ENCODE results near the gene BTF3L4. TPM values are rescaled to one million over a fixed set of nuclear protein-coding genes. Genes with fewer than 3 reads are reported as not detected.
A peak's percentile ranks its signal among the peaks of the same experiment; 100 is the strongest.

Gene BTF3L4
- total RNA-seq, 1 experiment from 2014 or later = 106 TPM

- H4K5ac ChIP-seq (ENCODE audit: insufficient read length, low read depth, low read length) = no peak overlapping the region
- H4K20me1 ChIP-seq (ENCODE audit: control insufficient read depth, insufficient read depth, insufficient read length) = no peaks in the 10 kb centered on the region
- no peak overlapping the region for H2BK120ac ChIP-seq (ENCODE audit: low read depth, low read length, poor library complexity, severe bottlenecking)
- peaks cover 7 to 8% of the 10 kb centered on the region in 2 experiments for H3K4me1 Mint-ChIP-seq
- no peaks in the 10 kb centered on the region for H3K9me3 ChIP-seq (ENCODE audit: control insufficient read depth, low read depth, low read length)
- peaks cover 2% of the 10 kb centered on the region; the same call in 1 of the 2 replicates for H3K79me2 ChIP-seq (ENCODE audit: insufficient read depth, low read length)
- no peak overlapping the region for H3K4me2 ChIP-seq (ENCODE audit: insufficient read depth, insufficient read length, low read length)
- H3K27ac Mint-ChIP-seq = 0 out of 7 replicates have a peak overlapping the region, but pooled peaks of 1 of the 3 experiments have one; percentile 25
- H3K18ac ChIP-seq (ENCODE audit: insufficient read length, low read depth, low read length) = no peak overlapping the region
- no peaks in the 10 kb centered on the region for H3K27me3 ChIP-seq (ENCODE audit: insufficient read depth, low read length)
- H3K14ac ChIP-seq (ENCODE audit: insufficient read depth, low read length) = no peak overlapping the region
- H2BK5ac ChIP-seq (ENCODE audit: insufficient read length, low read length) = no peak overlapping the region
- H3K27me3 Mint-ChIP-seq (ENCODE audit: low read depth) = no peaks in the 10 kb centered on the region
- no peaks in the 10 kb centered on the region for H3K79me1 ChIP-seq (ENCODE audit: insufficient read depth, low read depth, low read length, poor library complexity, severe bottlenecking)
- H2AK5ac ChIP-seq (ENCODE audit: insufficient read length, low read length) = no peak overlapping the region
- H3K27ac ChIP-seq (ENCODE audit: insufficient read length, low read depth, low read length) = no peak overlapping the region
- peaks cover 36 to 83% (median 81%) of the 10 kb centered on the region in 3 experiments; a peak in 6 of 7 replicates for H3K36me3 Mint-ChIP-seq (ENCODE audit: insufficient read depth in 1 of 3, low read depth in 3 of 3)
- no peak overlapping the region for H2BK15ac ChIP-seq (ENCODE audit: low read depth, low read length)
- no peak overlapping the region for H3K9ac ChIP-seq (ENCODE audit: extremely low read depth, insufficient read length, low read length)
- H3T11ph ChIP-seq (ENCODE audit: low read length) = no peak overlapping the region
- no peaks in the 10 kb centered on the region for H3K9me3 Mint-ChIP-seq
- no peak overlapping the region for H3K23ac ChIP-seq (ENCODE audit: insufficient read length, low read depth, low read length)
- DNase-seq = no peak
- H3K4me1 ChIP-seq (ENCODE audit: insufficient read depth, low read length) = no peaks in the 10 kb centered on the region
- no peak overlapping the region for H2AFZ ChIP-seq (ENCODE audit: low read length)
- no peak overlapping the region for H3K4me3 Mint-ChIP-seq
- no CpG with 5 or more reads among the region's 2 CpGs for WGBS (ENCODE audit: extremely low coverage, insufficient read length, low lambda C conversion rate)
- no peak for TF ChIP-seq CTCF (conservative IDR thresholded peaks at IDR 0.05)
- no peak overlapping the region for H4K91ac ChIP-seq (ENCODE audit: insufficient read length, low read depth, low read length)
- no peak overlapping the region for H2BK12ac ChIP-seq (ENCODE audit: insufficient read length, low read depth, low read length)
- H3K4ac ChIP-seq (ENCODE audit: low read depth, low read length) = no peak overlapping the region
- H2BK20ac ChIP-seq (ENCODE audit: low read depth, low read length, poor library complexity, severe bottlenecking) = no peak overlapping the region
- no peak overlapping the region for H4K8ac ChIP-seq (replicated peaks; ENCODE audit: insufficient read length, low read depth, low read length)
- H3K23me2 ChIP-seq (ENCODE audit: insufficient read length, low read depth, low read length, poor library complexity, severe bottlenecking) = no peaks in the 10 kb centered on the region
- no peak overlapping the region for H3K56ac ChIP-seq (ENCODE audit: insufficient read length, low read depth, low read length)
Measured at GRCh38 chr1:52063192-52063591, 7.1 kb downstream of the BTF3L4 start.

All from H9 (cell line).